ENCODE results near the gene BEND2.

GRCh38 chrX:18146954-18147353, 73.7 kb downstream of the BEND2 start:
- TF ChIP-seq, protein P1, sequence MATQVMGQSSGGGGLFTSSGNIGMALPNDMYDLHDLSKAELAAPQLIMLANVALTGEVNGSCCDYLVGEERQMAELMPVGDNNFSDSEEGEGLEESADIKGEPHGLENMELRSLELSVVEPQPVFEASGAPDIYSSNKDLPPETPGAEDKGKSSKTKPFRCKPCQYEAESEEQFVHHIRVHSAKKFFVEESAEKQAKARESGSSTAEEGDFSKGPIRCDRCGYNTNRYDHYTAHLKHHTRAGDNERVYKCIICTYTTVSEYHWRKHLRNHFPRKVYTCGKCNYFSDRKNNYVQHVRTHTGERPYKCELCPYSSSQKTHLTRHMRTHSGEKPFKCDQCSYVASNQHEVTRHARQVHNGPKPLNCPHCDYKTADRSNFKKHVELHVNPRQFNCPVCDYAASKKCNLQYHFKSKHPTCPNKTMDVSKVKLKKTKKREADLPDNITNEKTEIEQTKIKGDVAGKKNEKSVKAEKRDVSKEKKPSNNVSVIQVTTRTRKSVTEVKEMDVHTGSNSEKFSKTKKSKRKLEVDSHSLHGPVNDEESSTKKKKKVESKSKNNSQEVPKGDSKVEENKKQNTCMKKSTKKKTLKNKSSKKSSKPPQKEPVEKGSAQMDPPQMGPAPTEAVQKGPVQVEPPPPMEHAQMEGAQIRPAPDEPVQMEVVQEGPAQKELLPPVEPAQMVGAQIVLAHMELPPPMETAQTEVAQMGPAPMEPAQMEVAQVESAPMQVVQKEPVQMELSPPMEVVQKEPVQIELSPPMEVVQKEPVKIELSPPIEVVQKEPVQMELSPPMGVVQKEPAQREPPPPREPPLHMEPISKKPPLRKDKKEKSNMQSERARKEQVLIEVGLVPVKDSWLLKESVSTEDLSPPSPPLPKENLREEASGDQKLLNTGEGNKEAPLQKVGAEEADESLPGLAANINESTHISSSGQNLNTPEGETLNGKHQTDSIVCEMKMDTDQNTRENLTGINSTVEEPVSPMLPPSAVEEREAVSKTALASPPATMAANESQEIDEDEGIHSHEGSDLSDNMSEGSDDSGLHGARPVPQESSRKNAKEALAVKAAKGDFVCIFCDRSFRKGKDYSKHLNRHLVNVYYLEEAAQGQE (IDR thresholded peaks at IDR 0.05) = peak; percentile 98
- TF ChIP-seq JUND (IDR thresholded peaks at IDR 0.05) (no peak), CTCF (IDR thresholded peaks at IDR 0.05; ENCODE audit: low read depth, low read length, missing input control) (no peak), HNF4G (IDR thresholded peaks at IDR 0.05) (no peak), RAD21 (IDR thresholded peaks at IDR 0.05) (no peak), SP1 (IDR thresholded peaks at IDR 0.05) (no peak), FOXA1 (IDR thresholded peaks at IDR 0.05) (no peak), GABPA (IDR thresholded peaks at IDR 0.05 in 1 of 2, conservative IDR thresholded peaks at IDR 0.05 in 1 of 2) (no peak), YY1 (IDR thresholded peaks at IDR 0.05) (no peak), EGR1 (IDR thresholded peaks at IDR 0.05; ENCODE audit: low read depth in 2 of 2) (no peak), MAX (IDR thresholded peaks at IDR 0.05) (no peak), ATF3 (IDR thresholded peaks at IDR 0.05) (no peak)
